NCI-H1417 (cell line): ENCODE results near the gene RHOT1.

ENCODE experiments used
- DNase-seq, 3 experiments: peaks; one replicate each; lab custom pipeline; 2025; lab: John Stamatoyannopoulos, UW

Gene RHOT1

DNA sequence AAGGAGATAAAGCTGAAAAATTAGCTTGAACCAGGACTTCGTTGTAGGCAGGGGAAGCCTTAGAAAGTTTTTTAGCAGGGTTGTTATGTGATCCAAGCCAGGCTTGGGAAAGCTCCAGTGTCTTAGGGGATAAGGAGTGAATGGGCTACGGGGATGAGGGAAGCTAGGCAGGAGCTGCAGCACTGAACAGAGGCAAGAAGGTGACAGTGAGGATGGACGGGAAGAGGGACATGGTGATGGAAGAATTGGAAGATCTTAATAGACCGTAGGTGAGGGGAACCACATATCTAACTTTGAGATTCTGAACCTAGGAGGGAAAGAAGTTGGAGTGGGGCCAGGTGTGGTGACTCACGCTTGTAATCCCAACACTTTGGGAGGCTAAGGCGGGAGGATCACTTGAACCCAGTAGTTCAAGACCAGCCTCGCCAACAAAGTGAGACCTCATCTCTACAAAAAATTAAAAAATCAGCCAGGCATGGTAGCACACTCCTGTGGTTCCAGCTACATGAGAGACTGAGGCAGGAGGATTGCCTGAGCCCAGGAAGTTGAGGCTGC, 126.5 kb downstream of the RHOT1 start:
- DNase-seq = no peak

DNA sequence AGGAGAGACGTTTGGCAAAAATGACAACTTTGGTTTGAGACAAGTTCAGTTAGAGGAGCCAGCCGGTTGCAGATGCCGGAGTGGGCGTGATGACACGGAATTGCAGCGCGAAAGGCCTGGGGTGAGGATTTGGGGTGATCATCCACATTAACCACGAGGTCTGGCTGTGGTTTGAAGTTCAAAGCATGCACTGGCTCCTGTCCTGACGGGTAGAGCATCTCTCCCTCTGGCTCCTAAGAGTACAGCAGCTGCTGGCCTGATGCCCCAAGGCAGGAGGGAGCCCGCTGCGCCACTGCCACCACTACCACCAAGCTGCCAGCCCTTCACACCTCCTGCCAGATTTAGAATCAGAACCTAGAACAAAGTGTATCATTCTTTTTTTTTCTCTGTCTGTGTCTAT, 127.1 kb downstream of the RHOT1 start:
- DNase-seq = no peak

DNA sequence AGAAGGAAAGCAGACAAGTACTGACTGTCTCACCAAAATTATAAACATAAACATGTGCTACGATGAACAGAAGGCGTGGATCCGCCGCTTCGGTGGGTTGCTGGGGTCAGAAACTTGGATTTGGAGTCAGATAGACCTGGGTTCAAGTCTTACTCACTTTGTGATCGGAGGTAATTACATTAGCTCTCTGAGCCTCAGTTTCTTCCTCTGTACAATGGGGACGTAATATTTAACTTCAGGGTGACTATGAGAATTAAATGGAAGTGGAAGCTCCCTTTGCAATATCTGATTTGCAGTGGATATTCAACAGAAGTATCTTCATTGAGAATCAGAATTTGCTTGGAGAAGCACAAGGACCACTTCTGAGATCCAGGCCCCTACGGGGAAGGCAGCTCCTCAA, 129.5 kb downstream of the RHOT1 start:
- no peak for DNase-seq

DNA sequence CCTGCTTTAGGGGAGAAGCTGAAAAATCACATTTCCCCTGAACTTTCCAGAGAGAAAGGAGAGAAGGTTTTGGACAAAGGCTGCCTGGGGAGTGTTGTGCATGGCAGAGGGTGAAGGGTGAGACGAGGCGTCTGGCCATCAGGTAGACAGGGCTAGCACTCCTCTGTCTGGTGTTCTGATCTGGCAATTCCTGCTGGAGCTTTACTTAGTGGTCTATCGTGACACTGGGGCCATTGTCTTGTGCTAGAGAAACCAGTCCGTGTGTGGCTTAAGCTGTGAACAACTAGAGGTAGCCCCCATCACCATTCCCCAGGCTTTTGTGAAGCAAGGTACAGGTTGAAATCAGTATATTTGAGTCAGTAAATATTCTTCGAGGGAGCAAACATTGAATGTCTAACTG, 131.8 kb downstream of the RHOT1 start:
- DNase-seq = no peak

DNA sequence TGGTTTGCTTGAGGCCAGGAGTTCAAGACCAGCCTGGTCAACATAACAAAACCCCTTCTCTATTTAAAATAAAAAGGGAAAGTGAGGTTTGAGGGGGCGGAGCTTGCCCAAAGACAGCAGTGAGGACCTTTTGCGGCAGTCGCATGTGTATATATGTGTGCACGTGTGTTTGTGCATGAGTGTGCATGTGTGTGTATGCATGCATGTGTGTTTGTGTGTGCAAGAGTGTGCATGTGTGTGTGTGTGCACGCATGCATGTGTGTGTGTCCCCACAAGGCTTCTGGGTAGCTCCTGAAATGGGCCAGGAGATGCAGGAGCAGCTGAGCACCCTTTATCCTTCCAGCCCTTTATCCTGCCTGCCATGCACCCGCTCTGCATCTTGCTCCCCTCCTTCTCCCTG, 132.3 kb downstream of the RHOT1 start:
- no peak for DNase-seq
